SK-N-SH (cell line): Measurements from ENCODE around the gene TRIM5.

ENCODE experiments used
- FOXJ3 ChIP-seq: sonication (generic); formaldehyde crosslinking; IDR thresholded peaks from 2 replicates; pipeline ENCODE4 v1.5.1; 2020; ENCODE audit warnings: mild to moderate bottlenecking, missing genetic modification reagents
- GABPA ChIP-seq: IDR thresholded peaks from 2 replicates; pipeline ENCODE4 v1.4.0; 2012; ENCODE audit warnings: low read depth, mild to moderate bottlenecking
- MXI1 ChIP-seq: IDR thresholded peaks from 2 replicates; pipeline ENCODE4 v1.6.1; 2012; ENCODE audit warnings: mild to moderate bottlenecking, low read depth, low read length, improper control_type of control experiment
- RAD21 ChIP-seq: IDR thresholded peaks from 2 replicates; pipeline ENCODE4 v1.6.1; 2012; ENCODE audit warnings: mild to moderate bottlenecking, low read length
- TF ChIP-seq, protein P1 (sequence below): fragments of 200-600 bp; sonication (generic); IDR thresholded peaks from 2 replicates; pipeline ENCODE4 v1.6.1; 2017; ENCODE audit warnings: antibody characterized with exemption, mild to moderate bottlenecking, moderate library complexity

DNA sequence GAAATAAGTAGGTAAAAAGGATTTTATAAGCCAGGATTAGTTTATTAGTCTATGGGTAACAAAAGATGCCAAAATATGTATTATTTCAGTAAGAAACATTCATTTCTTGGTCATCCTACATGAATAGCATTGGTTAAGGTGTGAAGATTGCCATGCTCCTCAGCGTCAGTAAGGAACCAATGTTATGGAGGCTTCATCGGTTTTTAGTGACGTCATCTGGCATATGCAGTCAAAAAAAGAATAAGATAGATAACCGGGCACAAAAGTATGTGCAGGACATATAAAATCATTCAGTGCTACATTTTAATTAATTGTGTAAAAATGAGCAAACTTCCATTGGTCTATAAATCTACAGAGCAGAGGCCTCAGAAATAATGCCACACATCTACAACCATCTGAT lies 29.4 kb downstream of the TRIM5 start:
- TF ChIP-seq FOXJ3, result no peak
- TF ChIP-seq GABPA, result no peak
- TF ChIP-seq, protein P1, sequence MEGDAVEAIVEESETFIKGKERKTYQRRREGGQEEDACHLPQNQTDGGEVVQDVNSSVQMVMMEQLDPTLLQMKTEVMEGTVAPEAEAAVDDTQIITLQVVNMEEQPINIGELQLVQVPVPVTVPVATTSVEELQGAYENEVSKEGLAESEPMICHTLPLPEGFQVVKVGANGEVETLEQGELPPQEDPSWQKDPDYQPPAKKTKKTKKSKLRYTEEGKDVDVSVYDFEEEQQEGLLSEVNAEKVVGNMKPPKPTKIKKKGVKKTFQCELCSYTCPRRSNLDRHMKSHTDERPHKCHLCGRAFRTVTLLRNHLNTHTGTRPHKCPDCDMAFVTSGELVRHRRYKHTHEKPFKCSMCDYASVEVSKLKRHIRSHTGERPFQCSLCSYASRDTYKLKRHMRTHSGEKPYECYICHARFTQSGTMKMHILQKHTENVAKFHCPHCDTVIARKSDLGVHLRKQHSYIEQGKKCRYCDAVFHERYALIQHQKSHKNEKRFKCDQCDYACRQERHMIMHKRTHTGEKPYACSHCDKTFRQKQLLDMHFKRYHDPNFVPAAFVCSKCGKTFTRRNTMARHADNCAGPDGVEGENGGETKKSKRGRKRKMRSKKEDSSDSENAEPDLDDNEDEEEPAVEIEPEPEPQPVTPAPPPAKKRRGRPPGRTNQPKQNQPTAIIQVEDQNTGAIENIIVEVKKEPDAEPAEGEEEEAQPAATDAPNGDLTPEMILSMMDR, result no peak
- no peak for TF ChIP-seq RAD21
- no peak for TF ChIP-seq MXI1
